Muscle layer of colon (tissue), 2 donors: ENCODE data around the gene CLIC5.
"Not testable (repeated sequence)": the region's sequence is repeated elsewhere in the genome, so short reads cannot be mapped to it uniquely, and the experiment has no call there.

Source experiments
- H3K27ac ChIP-seq: one replicate; pipeline ENCODE4 v1.7.0; 2013; ENCODE audit warnings: low read depth, mild to moderate bottlenecking, low read length, moderate library complexity
- H3K27me3 ChIP-seq, 2 donors: one replicate each; pipeline ENCODE4 v1.7.0; 2013; ENCODE audit warnings: low read length in 2 of 2, mild to moderate bottlenecking in 2 of 2; ENCODE audit not compliant: insufficient read depth in 2 of 2, control insufficient read depth in 1 of 2
- H3K36me3 ChIP-seq: one replicate; pipeline ENCODE4 v1.7.0; 2013; ENCODE audit warnings: mild to moderate bottlenecking, low read length; ENCODE audit not compliant: insufficient read depth
- H3K4me1 ChIP-seq: one replicate; pipeline ENCODE4 v1.7.0; 2013; ENCODE audit warnings: mild to moderate bottlenecking, low read length; ENCODE audit not compliant: insufficient read depth
- H3K4me3 ChIP-seq, 2 donors: one replicate each; pipeline ENCODE4 v1.7.0; 2013; ENCODE audit warnings: low read length in 2 of 2, low read depth in 1 of 2, mild to moderate bottlenecking in 1 of 2, moderate library complexity in 1 of 2
- H3K9ac ChIP-seq: one replicate; pipeline ENCODE4 v1.7.0; 2013; ENCODE audit warnings: low read length
- H3K9me3 ChIP-seq: one replicate; pipeline ENCODE4 v1.7.0; 2013; ENCODE audit warnings: mild to moderate bottlenecking, low read length
- donor health status: abdominal sarcoma.
- donor health status: Adenocarcinoma of cecum.

The CLIC5 gene

GRCh38 chr6:45942953-45943352 lies 72.7 kb downstream of the CLIC5 start:
- no peaks in the 10 kb centered on the region for H3K9me3 ChIP-seq
- H3K9ac ChIP-seq = no peak overlapping the region
- H3K27ac ChIP-seq = no peak overlapping the region
- no peaks in the 10 kb centered on the region for H3K36me3 ChIP-seq
- H3K4me1 ChIP-seq = peaks cover 5% of the 10 kb centered on the region
- H3K27me3 ChIP-seq = no peaks in the 10 kb centered on the region
- H3K4me3 ChIP-seq = no peak overlapping the region

DNA sequence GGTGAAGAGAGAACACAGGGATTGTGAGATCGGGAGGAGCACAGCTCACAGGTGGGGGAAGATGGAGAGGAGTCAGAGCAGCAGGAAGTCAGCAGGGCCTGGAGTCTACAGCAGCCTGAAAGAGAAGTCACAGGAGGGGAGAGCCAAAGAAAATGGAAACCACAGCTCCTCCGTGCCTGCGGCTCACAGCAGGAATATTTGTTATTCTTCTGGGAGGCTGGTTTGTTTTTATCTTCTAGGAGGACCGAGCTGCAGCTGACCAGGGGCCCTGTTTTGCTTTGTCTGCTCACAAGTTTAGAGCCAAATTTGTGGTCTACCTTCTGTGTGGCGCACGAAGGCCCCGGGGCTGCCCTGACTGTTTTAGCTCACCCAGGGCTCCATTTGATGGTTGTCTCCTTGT lies 81.8 kb downstream of the CLIC5 start:
- H3K27me3 ChIP-seq = no peaks in the 10 kb centered on the region
- no peaks in the 10 kb centered on the region for H3K36me3 ChIP-seq
- H3K9ac ChIP-seq = no peak overlapping the region
- no peak overlapping the region for H3K27ac ChIP-seq
- H3K4me3 ChIP-seq = no peak overlapping the region
- H3K4me1 ChIP-seq = no peaks in the 10 kb centered on the region
- no peaks in the 10 kb centered on the region for H3K9me3 ChIP-seq

DNA sequence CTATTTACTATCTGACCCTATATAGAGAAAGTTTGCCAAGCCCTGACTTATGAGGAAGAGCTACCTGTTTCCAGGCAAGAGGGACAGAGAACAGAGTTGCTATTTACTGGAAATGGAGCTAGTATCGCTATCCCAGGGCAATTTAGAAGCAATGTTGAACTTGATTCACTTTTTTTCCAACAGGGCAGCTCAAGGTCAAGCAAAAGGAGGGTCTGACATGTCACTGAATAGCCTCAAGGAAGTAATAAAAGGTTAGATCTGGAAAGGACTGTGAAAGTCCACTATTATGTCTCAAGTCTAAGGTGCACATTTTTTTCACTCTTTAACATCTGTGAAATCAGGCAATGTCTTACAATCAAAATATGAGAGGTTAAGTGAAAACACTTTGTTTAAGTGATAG lies 84.4 kb downstream of the CLIC5 start:
- Histone ChIP-seq H3K4me1 (no peaks in the 10 kb centered on the region), H3K27me3 (no peaks in the 10 kb centered on the region), H3K36me3 (no peaks in the 10 kb centered on the region), H3K4me3 (no peak overlapping the region), H3K9ac (no peak overlapping the region), H3K9me3 (no peaks in the 10 kb centered on the region), H3K27ac (no peak overlapping the region)

DNA sequence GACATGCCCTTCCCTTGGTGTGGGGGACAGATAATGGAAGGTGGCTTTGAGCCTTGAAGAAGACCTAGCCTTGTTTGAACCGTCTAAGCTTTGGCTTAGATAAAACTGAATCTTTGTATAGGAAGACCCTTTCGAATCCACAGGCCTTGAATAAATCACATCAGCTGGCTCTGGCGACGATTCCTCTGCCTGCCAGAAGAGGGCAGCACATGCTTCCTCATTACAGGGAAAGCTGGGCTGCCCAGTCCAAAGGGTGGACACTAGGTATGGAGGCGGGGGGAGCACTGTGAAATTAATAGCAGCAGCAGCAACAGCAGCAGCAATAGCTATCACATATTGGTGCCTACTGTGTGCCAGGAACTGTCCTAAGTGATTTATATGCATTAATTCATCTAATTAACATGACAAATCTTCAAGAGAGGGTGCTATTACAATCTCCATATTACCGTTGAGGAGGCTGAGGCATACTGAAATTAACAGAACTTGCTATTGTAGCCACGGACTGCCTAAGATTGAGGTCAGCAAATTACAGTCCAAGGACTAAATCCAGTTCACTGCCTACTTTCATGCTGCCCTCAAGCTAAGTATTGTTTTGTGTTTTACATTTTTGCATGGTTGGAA lies 85.1 kb downstream of the CLIC5 start:
- Histone ChIP-seq H3K4me3 (no peak overlapping the region), H3K4me1 (no peaks in the 10 kb centered on the region), H3K27me3 (no peaks in the 10 kb centered on the region), H3K9ac (no peak overlapping the region), H3K36me3 (no peaks in the 10 kb centered on the region), H3K9me3 (no peaks in the 10 kb centered on the region), H3K27ac (no peak overlapping the region)

DNA sequence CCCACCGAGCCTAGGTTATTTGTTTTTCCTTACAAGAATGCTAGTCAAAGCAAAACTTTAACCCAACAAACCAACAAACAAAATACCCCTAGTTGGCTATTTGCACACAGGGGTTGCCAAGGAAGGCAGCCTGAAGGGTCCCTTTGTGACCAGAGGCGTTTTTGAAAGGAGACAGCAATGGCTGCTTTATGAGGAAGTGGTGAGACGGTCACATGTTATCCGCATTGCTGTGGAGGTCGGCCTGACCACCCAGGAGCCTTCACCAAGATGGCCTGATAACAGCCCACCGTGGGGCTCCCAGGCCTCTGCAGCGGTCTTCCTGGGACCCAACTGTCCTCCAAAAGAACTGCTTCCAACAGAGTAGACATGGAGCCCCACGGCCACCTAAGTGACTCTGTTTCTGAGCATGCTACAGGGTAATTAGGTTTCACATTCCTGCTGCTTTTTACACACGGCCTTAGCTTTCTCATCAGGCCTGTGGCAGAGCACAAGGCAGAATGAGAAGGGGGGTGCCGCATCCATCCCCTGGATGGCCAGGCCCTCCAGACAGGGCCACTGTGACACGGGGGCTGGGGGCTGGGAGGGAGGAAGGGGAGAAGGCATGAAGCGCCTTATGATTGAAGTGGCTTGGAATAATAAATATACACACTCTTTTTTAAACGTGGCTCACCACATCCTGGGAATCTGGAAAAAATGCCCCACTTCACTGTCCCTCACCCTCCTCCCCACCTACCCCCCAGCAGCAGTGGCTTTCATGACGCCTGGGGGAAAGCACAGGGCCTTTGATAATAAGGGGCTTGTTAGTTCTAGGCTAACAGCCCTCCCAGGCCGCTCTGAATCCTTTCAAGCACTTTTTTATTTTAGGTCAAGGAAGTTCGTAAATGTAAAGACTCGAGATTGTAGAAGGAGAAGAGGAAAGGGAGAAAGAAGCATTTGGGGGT lies 86.0 kb downstream of the CLIC5 start:
- Histone ChIP-seq H3K9me3 (no peaks in the 10 kb centered on the region), H3K9ac (no peak overlapping the region), H3K36me3 (no peaks in the 10 kb centered on the region), H3K4me3 (no peak overlapping the region), H3K27ac (no peak overlapping the region), H3K4me1 (no peaks in the 10 kb centered on the region), H3K27me3 (no peaks in the 10 kb centered on the region)

DNA sequence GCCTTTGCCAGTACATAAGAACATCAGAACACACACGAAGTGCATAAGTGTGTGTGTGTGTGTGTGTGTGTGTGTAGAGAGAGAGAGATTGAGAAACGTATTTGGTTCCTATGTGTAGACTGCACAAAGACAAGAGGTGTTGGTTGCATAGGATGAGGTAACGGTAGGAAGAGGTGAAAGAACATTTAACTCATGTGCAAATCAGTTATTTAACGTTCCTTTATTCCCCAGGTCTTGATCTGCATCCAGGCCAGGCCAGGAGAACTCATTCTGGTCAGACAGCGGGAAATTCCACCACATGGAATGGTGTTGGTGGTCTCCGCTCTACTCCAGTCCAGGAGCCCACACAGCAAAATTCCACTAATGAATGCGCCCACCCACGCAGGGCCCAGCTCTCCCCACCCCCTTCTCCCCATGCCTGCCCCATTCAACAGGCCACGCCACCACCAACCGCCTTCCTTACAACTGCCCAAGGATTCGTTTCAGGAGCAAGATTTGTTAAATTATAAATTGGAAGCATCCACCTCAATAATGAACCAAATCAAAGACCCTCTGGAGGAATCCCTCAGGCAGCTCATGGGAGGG lies 86.8 kb downstream of the CLIC5 start:
- Histone ChIP-seq H3K9me3 (no peaks in the 10 kb centered on the region), H3K36me3 (no peaks in the 10 kb centered on the region), H3K9ac (no peak overlapping the region), H3K27ac (no peak overlapping the region), H3K27me3 (no peaks in the 10 kb centered on the region), H3K4me1 (no peaks in the 10 kb centered on the region), H3K4me3 (no peak overlapping the region)

GRCh38 chr6:45927421-45928320 lies 88.0 kb downstream of the CLIC5 start:
- H3K9ac ChIP-seq = no peak overlapping the region

GRCh38 chr6:45926423-45926822 lies 89.2 kb downstream of the CLIC5 start:
- not testable (repeated sequence) for H3K9me3 ChIP-seq, H3K27me3 ChIP-seq, H3K4me3 ChIP-seq, H3K9ac ChIP-seq, H3K36me3 ChIP-seq, H3K4me1 ChIP-seq, H3K27ac ChIP-seq

More at GRCh38 chr6:45927421-45928320, 88.0 kb downstream of the CLIC5 start:
- Histone ChIP-seq H3K27me3 (no peaks in the 10 kb centered on the region), H3K9me3 (no peaks in the 10 kb centered on the region), H3K4me3 (no peak overlapping the region), H3K36me3 (no peaks in the 10 kb centered on the region), H3K27ac (no peak overlapping the region), H3K4me1 (no peaks in the 10 kb centered on the region)

DNA sequence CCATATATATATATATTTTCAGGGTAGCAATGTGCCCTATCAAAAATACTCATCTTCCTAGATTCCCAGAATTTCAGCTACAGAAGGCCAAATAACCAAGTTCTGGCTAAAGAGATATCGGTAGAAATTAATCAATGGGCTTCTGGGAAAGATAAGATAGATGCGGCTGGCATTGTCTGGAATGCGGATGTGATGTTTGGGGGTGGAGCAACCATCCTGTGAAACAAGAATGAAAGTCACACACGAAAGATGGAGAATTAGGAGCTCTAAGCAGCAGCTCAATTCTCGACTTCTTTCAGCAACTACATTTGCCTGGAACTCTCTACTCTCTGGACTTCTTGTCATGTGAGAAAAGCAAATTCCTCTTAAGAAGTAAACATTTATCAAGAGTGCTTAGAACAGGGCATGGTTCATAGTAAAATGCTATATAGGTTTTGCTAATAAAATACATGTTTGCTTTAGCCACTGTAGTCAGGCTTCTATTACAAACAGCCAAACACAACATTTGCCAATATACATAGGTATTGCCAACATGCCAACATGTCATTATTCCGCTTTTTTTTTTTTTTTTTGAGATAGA lies 90.8 kb downstream of the CLIC5 start:
- H3K9me3 ChIP-seq = no peaks in the 10 kb centered on the region
- no peak overlapping the region for H3K4me3 ChIP-seq
- H3K36me3 ChIP-seq = no peaks in the 10 kb centered on the region
- H3K9ac ChIP-seq = no peak overlapping the region
- H3K27me3 ChIP-seq = no peaks in the 10 kb centered on the region
- H3K27ac ChIP-seq = no peak overlapping the region
- H3K4me1 ChIP-seq = no peaks in the 10 kb centered on the region

GRCh38 chr6:45923831-45924391 lies 91.7 kb downstream of the CLIC5 start:
- no peaks in the 10 kb centered on the region for H3K27me3 ChIP-seq
- H3K27ac ChIP-seq = no peak overlapping the region
- no peaks in the 10 kb centered on the region for H3K9me3 ChIP-seq
- H3K36me3 ChIP-seq = no peaks in the 10 kb centered on the region
- no peaks in the 10 kb centered on the region for H3K4me1 ChIP-seq
- no peak overlapping the region for H3K9ac ChIP-seq
- H3K4me3 ChIP-seq = no peak overlapping the region
